Superior temporal gyrus (tissue), 1 donor: Measurements from ENCODE around the gene MAML2.
"Not testable (repeated sequence)": the region's sequence is repeated elsewhere in the genome, so short reads cannot be mapped to it uniquely, and the experiment has no call there.

Source experiments
- DNase-seq: peaks from one replicate; pipeline ENCODE4 v3.0.0-alpha.2; 2016; ENCODE audit errors: extremely low spot score

MAML2 gene

DNA sequence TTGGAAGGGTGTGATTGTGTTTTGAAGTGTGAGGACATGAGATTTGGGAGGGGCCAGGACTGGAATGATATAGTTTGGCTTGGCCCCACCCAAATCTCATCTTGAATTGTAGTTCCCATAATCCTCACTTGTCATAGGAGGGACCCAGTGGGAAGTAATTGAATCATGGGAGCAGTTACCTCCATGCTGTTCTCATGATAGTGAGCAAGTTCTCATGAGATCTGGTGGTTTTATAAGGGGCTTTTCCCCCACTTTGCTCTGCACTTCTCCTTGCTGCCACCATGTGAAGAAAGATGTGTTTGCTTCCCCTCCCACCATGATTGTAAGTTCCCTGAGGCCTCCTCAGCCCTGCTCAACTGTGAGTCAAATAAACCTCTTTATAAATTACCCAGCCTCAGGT is 71.6 kb downstream of the MAML2 start:
- DNase-seq: not testable (repeated sequence)

GRCh38 chr11:96268527-96268926 is 74.5 kb downstream of the MAML2 start:
- not testable (repeated sequence) for DNase-seq

- DNase-seq: no peak
Observed at GRCh38 chr11:96267496-96268032, 75.4 kb downstream of the MAML2 start.

DNA sequence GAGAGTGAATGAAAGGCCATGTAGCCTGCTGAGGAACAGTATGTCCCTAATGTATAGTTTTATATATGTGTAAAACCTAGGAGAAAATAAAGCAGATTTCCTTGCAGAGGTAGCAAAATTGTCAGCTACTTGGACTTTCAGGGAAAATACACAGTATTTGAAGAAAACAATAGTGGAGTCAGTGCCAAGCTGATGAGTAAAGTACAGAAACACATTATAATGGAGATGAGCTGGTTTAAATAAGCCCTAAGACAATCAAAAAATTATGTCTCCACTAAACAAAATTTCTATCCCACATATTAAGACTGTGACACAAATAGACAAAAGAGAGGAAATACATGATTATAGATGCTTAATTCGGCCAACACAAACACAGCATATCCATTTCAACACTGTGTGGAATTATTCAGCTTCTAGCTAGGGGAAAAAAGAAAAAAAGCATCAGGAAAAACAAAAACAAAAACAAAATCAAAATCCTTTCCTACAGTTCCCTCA is 75.9 kb downstream of the MAML2 start:
- peak; percentile 41 for DNase-seq

DNA sequence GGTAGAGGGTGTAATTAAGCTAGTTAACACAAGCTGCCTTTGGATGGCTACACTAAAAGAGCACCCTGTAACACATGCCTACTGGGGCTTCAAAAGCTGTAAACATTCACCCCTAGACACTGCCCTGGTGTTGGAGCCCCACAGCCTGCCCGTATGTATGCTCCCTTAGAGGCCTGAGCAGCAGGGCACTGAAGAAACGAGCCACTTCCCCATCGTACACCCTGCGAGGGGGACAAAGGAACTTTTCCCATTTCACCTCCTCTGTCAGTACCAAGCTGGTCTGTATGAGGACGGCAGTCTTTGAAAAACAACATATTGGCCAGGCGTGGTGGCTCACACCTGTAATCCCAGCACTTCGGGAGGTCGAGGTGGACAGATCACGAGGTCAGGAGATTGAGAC is 77.0 kb downstream of the MAML2 start:
- DNase-seq: no peak

- no peak for DNase-seq
Observed at GRCh38 chr11:96265220-96265737, 77.7 kb downstream of the MAML2 start.

DNA sequence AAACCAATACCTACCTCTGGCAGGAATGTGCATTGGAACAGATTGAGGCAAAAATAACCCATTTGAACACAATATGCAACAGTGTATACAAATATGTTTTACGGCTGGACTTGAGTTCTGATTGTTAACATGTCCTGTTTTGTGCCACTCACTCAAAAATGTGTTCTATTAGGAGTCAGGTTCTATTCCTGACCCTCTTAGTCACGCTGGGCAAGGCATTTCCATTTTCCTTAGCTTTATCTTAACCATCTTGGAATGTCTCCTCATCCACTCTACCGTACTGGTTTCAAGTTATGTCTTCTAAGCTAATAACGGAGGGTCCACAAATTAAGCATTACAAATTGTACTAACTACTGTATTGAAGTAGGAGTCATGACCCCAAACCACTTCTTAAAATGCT is 78.6 kb downstream of the MAML2 start:
- DNase-seq: no peak

GRCh38 chr11:96263238-96263763 is 79.7 kb downstream of the MAML2 start:
- no peak for DNase-seq

DNA sequence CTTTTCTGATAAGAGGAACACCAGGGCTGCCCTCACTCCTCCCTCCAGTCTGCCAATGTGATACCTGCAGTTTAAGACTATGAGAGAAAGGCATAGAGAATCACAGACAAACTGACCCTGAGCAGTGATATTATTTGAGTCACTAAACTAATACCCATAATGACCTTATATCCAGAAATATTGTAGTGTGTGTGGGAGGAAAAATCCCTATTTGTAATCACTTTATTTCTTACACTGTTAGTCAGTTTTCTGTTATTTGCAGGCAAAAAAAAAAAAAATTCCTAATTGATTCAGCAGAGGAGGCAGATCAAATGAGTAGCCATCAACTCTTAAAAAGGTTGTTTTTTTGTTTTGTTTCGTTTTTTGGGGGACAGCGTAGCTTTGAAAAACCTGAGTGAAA is 82.5 kb downstream of the MAML2 start:
- no peak for DNase-seq

DNA sequence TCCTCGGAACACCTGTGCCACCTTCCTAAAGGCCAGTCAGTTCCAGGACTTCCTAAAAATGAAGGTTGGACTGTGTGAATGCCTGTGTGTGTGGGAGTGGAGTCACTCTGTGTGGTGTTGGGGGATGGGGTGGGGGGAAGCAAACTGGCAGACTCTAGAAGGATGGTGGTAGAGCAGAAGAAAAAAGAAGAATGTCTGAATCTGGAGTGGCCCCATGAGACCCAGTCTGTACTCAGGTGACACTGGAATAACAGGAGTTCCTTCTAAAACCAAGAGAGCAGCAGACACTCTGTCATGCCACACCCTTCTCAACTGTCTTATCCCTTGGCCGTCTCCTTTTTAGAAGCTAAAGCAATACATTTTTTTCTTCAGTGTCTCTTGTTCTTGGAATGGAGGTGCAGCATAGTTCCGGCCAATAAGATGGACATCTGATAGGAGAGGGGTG is 82.9 kb downstream of the MAML2 start:
- no peak for DNase-seq

DNA sequence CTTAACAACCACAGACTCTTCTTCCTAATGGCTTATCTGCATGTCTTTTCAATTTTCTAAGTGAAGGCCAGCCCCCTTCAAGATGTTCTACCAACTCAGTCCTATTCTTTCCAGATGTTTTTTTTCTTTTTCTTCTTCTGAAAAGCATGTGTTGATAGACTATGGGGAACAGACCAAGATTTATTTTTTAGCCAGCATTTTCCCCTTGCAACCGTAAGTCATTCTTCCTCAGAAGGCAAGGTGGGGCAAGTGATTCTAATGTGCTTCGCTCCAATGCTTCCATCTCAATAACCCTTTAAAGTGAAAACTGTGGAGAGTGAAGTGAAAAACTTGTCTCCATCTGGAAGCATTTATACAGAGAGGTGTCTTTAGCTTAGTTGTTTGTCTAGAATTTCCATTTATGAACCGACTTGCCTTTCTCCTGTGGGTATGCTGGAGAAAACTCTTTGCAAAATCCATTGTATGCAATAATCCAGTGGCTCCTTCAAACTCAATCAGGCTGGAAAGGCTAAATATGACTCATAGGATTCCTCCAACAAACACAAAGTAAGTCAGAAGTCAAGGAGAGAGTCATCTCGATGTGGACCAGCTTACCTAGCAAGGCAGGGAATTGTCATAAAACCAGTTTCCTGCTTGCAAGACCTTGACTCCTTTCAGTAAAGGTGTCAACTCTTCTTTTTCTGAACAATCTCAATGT is 83.7 kb downstream of the MAML2 start:
- no peak for DNase-seq

GRCh38 chr11:96257972-96258934 is 84.7 kb downstream of the MAML2 start:
- DNase-seq: no peak

- DNase-seq: no peak
Observed at GRCh38 chr11:96257036-96257435, 86.0 kb downstream of the MAML2 start.

DNA sequence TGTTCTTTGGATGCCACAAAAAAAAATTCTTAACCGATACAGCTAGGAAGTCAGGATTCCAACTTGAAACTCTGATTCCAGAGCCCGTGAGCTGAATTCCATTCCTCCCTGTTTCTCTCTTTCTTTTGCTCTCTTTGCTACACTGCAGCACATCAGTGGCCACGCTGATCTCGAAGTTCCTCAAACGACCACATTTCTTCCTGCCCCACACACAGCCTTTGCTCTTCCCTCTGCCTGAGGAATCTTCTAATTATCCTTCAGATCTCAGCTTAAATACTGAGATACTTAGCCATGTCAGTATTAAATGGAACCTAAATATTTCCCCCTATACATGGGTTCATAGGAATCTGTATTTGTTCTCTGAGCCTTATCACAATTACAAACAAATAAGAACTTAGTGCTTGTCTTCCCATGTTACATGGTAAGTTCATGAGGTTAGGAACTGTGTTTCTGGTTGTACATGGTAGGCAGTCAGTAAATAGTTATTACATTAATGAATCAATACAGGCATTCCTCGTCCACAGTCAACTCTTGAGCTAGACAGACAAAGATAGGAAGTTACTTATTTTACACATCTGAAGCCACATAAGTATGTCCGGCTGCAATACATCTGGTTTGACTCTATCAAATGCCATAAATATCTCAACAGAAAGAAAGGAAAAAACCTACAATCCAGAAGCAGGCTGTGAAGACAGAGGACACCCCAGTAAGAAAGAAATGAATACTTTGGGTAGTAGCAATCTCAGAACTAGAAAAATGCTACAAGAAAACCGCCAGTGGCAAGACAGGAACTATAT is 86.6 kb downstream of the MAML2 start:
- no peak for DNase-seq

GRCh38 chr11:96254854-96255253 is 88.1 kb downstream of the MAML2 start:
- no peak for DNase-seq

- DNase-seq: no peak
Observed at GRCh38 chr11:96254087-96254486, 88.9 kb downstream of the MAML2 start.

GRCh38 chr11:96246718-96247552 is 96.1 kb downstream of the MAML2 start:
- DNase-seq: peak; percentile 59

GRCh38 chr11:96242971-96243647 is 99.9 kb downstream of the MAML2 start:
- peak; percentile 72 for DNase-seq

- DNase-seq: no peak
Observed at GRCh38 chr11:96242191-96242847, 100.7 kb downstream of the MAML2 start.
